Suprapubic skin (tissue), 4 donors: ENCODE data around the gene IL1A. TPM values are rescaled to one million over a fixed set of nuclear protein-coding genes. Genes with fewer than 3 reads are reported as not detected.

ENCODE experiments used
- DNase-seq, 2 donors: peaks; one replicate each; pipeline ENCODE4 v3.0.0-alpha.2; 2019; ENCODE audit warnings: low spot score in 2 of 2
- H3K27ac ChIP-seq: fragments of 200-600 bp; sonication (generic); one replicate; pipeline ENCODE4 v1.5.1; 2019
- H3K27me3 ChIP-seq: fragments of 200-600 bp; sonication (generic); one replicate; pipeline ENCODE4 v1.5.1; 2019
- H3K36me3 ChIP-seq: fragments of 200-600 bp; sonication (generic); one replicate; pipeline ENCODE4 v1.5.1; 2019
- H3K4me1 ChIP-seq: fragments of 200-600 bp; sonication (generic); one replicate; pipeline ENCODE4 v1.5.1; 2019
- H3K4me3 ChIP-seq: fragments of 200-600 bp; sonication (generic); one replicate; pipeline ENCODE4 v1.5.1; 2019; ENCODE audit warnings: mild to moderate bottlenecking
- H3K9me3 ChIP-seq: fragments of 200-600 bp; sonication (generic); one replicate; pipeline ENCODE4 v1.5.1; 2019
- EP300 ChIP-seq: sonication (generic); formaldehyde crosslinking; IDR thresholded peaks from one replicate; pipeline ENCODE4 v1.6.1; 2017; ENCODE audit warnings: antibody characterized with exemption
- POLR2A ChIP-seq, 2 donors: fragments of 450-650 bp; IDR thresholded peaks; one replicate each; pipeline ENCODE4 v1.6.1; 2017; ENCODE audit warnings: antibody characterized with exemption in 2 of 2, mild to moderate bottlenecking in 2 of 2, moderate library complexity in 2 of 2
- POLR2AphosphoS5 ChIP-seq, 3 donors: sonication (generic); formaldehyde crosslinking; IDR thresholded peaks; one replicate each; pipeline ENCODE4 v1.6.1; 2017; ENCODE audit warnings: antibody characterized with exemption in 3 of 3
- WGBS: methylation state at CpG from one replicate; pipeline ENCODE4 v1.1.5; 2018; 5-methylcytosine and 5-hydroxymethylcytosine counted together
- total RNA-seq, 4 donors: library from RNA; depleted of rRNA; stranded (reverse); fragments of >200 nt; gene quantifications; one replicate each; pipeline ENCODE4 v1.1.0, GENCODE V29; 2016
- TF ChIP-seq, protein P1 (sequence below), 2 donors: fragments of 200-600 bp in 1 of 2; fragments of 450-650 bp in 1 of 2; sonication (generic) in 1 of 2; IDR thresholded peaks; one replicate each; pipeline ENCODE4 v1.5.1; 2016 to 2019; ENCODE audit warnings: antibody characterized with exemption in 2 of 2, mild to moderate bottlenecking in 1 of 2, moderate library complexity in 1 of 2

Gene IL1A
- total RNA-seq, 4 donors from 2014 or later = 0.49 to 1.1 (median 0.76) TPM; not detected in 1

DNA sequence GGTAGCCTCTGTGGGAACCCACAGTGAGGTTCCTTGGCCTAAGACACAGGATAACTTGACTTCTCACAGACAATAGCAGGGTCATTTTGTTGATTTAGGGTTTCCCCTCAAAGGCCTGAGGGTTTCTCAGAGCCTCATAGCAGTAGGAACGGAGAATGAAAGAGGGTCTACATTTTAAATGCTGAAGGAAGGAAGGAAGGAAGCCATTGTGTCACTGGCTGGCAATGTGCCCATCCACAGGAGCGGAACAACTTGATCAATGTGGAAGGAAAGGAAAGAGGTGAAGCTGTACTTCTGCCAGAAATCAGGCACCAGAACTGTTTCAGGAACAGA lies 47.2 kb upstream of the IL1A start:
- H3K36me3 ChIP-seq = no peaks in the 10 kb centered on the region
- H3K27ac ChIP-seq = no peak overlapping the region
- H3K4me3 ChIP-seq = no peak overlapping the region
- no peak for DNase-seq
- no peaks in the 10 kb centered on the region for H3K27me3 ChIP-seq
- no peaks in the 10 kb centered on the region for H3K9me3 ChIP-seq
- peaks cover 9% of the 10 kb centered on the region for H3K4me1 ChIP-seq
- TF ChIP-seq POLR2A (IDR thresholded peaks at IDR 0.05) (no peak), EP300 (no peak), POLR2AphosphoS5 (IDR thresholded peaks at IDR 0.05) (no peak)
- TF ChIP-seq, protein P1, sequence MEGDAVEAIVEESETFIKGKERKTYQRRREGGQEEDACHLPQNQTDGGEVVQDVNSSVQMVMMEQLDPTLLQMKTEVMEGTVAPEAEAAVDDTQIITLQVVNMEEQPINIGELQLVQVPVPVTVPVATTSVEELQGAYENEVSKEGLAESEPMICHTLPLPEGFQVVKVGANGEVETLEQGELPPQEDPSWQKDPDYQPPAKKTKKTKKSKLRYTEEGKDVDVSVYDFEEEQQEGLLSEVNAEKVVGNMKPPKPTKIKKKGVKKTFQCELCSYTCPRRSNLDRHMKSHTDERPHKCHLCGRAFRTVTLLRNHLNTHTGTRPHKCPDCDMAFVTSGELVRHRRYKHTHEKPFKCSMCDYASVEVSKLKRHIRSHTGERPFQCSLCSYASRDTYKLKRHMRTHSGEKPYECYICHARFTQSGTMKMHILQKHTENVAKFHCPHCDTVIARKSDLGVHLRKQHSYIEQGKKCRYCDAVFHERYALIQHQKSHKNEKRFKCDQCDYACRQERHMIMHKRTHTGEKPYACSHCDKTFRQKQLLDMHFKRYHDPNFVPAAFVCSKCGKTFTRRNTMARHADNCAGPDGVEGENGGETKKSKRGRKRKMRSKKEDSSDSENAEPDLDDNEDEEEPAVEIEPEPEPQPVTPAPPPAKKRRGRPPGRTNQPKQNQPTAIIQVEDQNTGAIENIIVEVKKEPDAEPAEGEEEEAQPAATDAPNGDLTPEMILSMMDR (IDR thresholded peaks at IDR 0.05) = no peak
- whole genome bisulfite sequencing = 78% methylated on average over 2 of the region's 2 CpGs

DNA sequence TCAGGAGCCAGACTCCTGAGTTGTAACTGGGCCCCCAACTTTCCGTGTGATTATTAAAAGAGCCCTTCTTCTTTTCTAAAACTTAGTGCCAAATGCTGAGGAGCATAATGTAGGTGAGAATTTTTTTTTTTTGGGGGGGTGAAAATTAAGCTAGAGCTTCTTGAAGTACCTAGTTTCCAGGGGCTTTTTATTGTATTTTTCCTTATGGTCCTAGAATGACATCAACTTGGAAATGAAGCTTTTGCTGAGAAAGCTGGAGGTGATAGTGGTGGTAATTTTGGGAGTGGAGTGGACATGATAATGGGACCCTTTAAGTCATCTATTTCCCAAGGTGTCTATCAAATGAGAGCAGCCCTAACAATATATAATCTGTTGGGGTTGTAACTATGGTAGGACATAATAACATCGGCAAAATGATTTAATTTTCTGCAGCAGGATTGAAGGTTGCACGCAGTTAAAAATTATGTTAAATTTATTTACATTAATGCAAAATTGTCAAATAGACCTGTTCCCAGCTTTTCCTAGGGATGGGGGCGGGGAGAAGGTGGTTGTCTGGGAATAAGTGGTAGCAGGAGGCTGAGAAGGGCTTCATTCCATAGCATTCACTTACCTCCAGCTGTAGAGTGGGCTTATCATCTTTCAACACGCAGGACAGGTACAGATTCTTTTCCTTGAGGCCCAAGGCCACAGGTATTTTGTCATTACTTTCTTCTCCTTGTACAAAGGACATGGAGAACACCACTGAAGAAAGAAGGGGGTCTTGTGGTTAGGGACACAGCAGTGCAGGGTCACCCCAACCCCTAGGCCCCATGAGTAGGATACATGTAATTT lies 46.6 kb upstream of the IL1A start:
- WGBS = 76% methylated on average over 5 of the region's 5 CpGs

DNA sequence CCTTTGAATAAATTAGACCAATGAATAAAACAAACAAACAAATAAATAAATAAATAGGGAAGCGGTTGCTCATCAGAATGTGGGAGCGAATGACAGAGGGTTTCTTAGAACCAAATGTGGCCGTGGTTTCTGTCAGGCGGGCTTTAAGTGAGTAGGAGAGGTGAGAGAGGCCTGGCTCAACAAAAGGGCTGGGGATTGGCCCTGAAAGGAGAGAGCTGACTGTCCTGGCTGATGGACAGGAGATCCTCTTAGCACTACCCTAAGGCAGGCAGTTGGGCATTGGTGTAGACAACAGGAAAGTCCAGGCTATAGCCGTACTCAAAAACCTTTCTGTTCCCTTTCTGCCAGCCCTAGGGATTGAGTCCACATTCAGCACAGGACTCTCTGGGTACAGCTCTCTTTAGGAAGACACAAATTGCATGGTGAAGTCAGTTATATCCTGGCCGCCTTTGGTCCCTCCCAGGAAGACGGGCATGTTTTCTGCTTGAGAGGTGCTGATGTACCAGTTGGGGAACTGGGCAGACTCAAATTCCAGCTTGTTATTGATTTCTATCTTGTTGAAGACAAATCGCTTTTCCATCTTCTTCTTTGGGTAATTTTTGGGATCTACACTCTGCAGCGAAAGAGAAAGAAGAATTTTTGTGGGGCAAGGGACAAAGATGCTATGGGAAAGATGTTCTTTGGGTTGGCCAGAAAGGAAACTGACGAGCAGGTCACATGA lies 45.8 kb upstream of the IL1A start:
- no peak for TF ChIP-seq POLR2A (IDR thresholded peaks at IDR 0.05)
- TF ChIP-seq POLR2AphosphoS5 (IDR thresholded peaks at IDR 0.05) = no peak
- TF ChIP-seq, protein P1 (IDR thresholded peaks at IDR 0.05) = no peak
- TF ChIP-seq EP300 = no peak
- WGBS = 93% methylated on average over 10 of the region's 10 CpGs

More for the DNA sequence above, 46.6 kb upstream of the IL1A start:
- no peak overlapping the region for H3K4me3 ChIP-seq
- no peaks in the 10 kb centered on the region for H3K36me3 ChIP-seq
- TF ChIP-seq POLR2A (IDR thresholded peaks at IDR 0.05) = no peak
- TF ChIP-seq EP300 = no peak
- TF ChIP-seq POLR2AphosphoS5 (IDR thresholded peaks at IDR 0.05) = no peak
- no peak overlapping the region for H3K27ac ChIP-seq
- H3K9me3 ChIP-seq = no peaks in the 10 kb centered on the region
- H3K27me3 ChIP-seq = peaks cover 4% of the 10 kb centered on the region
- DNase-seq = no peak
- H3K4me1 ChIP-seq = peaks cover 9% of the 10 kb centered on the region

DNA sequence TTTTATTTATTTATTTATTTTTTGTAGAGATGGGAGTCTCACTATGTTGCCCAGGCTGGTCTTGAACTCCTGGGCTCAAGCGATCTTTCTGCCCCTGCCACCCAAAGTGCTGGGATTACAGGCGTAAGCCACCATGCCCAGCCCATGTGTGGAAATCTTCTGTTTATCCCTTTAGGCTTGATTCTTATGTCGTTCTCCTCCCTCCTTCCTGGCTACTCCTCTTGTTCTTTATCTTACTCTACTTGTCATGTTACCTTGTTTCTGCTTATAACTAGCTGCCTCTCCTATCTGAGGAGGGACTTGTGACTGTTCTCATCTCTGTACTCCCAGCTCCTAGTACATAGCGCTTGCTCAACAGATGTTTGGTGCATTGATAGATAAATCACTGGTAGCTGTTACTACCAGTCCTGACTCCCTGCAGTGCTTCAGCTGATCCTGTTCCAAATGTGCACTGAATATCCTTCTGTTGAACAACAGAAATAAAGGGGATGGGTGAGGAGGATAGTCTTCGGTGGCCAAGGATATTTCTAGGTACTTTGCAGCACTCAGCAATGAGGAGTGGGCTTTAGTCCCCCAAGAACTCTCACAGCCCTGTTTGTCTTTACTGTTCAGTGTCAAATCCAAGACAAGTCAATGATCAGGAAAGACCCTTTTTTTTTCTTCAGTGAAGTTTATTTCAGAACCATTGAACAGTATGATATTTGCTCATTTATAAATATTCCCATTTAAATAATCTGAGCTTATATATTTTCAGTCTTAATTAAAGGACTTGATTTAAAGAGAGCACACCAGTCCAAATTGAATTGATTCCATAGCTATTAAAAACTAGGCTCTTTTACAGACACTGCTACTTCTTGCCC lies 45.0 kb upstream of the IL1A start:
- H3K27me3 ChIP-seq = peaks cover 4% of the 10 kb centered on the region
- H3K27ac ChIP-seq = no peak overlapping the region
- WGBS = 53% methylated on average over 5 of the region's 5 CpGs
- DNase-seq = no peak
- H3K4me3 ChIP-seq = no peak overlapping the region
- no peak for TF ChIP-seq POLR2AphosphoS5 (IDR thresholded peaks at IDR 0.05)
- TF ChIP-seq POLR2A (IDR thresholded peaks at IDR 0.05) = no peak
- peaks cover 7% of the 10 kb centered on the region for H3K4me1 ChIP-seq
- no peaks in the 10 kb centered on the region for H3K36me3 ChIP-seq
- H3K9me3 ChIP-seq = no peaks in the 10 kb centered on the region

More for the DNA sequence above, 45.8 kb upstream of the IL1A start:
- Histone ChIP-seq H3K36me3 (no peaks in the 10 kb centered on the region), H3K27me3 (peaks cover 4% of the 10 kb centered on the region), H3K4me1 (peaks cover 9% of the 10 kb centered on the region), H3K4me3 (no peak overlapping the region), H3K9me3 (no peaks in the 10 kb centered on the region), H3K27ac (no peak overlapping the region)
- no peak for DNase-seq

DNA sequence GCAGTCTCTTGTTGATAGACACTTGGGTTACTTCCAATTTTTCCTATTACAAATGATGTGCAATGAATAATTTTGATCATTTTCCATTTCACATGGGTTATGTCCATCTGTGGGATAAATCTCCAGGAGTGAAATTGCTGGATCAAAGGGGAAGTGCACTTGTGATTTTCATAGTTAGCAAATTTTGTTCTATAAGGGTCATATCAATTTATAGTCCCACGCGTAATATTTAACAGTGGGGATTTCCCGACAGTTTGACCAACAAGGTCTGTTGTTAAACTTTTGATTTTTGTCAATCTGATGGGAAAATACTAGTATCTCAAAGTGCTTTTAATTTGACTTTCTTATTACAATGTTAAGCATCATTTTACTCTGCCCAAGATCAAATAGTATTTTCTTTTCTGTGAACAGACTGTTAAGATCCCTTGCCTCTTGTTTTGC lies 44.0 kb upstream of the IL1A start:
- no peak for DNase-seq
- Histone ChIP-seq H3K9me3 (no peaks in the 10 kb centered on the region), H3K36me3 (no peaks in the 10 kb centered on the region), H3K27ac (no peak overlapping the region), H3K27me3 (peaks cover 4% of the 10 kb centered on the region), H3K4me1 (peaks cover 6% of the 10 kb centered on the region), H3K4me3 (no peak overlapping the region)
- 83% methylated on average over 3 of the region's 3 CpGs for WGBS
- TF ChIP-seq EP300 (no peak), POLR2A (IDR thresholded peaks at IDR 0.05) (no peak), POLR2AphosphoS5 (IDR thresholded peaks at IDR 0.05) (no peak)
- TF ChIP-seq, protein P1 (IDR thresholded peaks at IDR 0.05) = no peak
